MCF 10A (cell line): ENCODE measurements around the gene CP. TPM values are rescaled to one million over a fixed set of nuclear protein-coding genes. Genes with fewer than 3 reads are reported as not detected.

Experiments
- BruUV-seq: library from RNA; stranded (reverse); fragments of 400-500 nt; replicated peaks from 2 replicates; lab custom pipeline; 2021; lab: Mats Ljungman, UMichigan
- CTCF ChIA-PET: fragments of 300-600 bp; sonication (Branson Sonifier 250); formaldehyde crosslinking; extraction: SDS; loops from one replicate; lab custom pipeline; 2021; ENCODE audit warnings: antibody characterized with exemption, inconsistent platforms; lab: Yijun Ruan, JAX
- POLR2A ChIA-PET: fragments of 300-600, 350-650 bp; sonication (Branson Sonifier 250); formaldehyde crosslinking; extraction: SDS; loops from one replicate; lab custom pipeline; 2020; ENCODE audit warnings: antibody characterized with exemption, inconsistent platforms; lab: Yijun Ruan, JAX
- DNase-seq: peaks from one replicate; pipeline ENCODE4 v3.0.0-alpha.2; 2018; ENCODE audit not compliant: unreplicated experiment
- H3K27ac Mint-ChIP-seq: one replicate; pipeline ENCODE4 v1.8.0; 2022; ENCODE audit warnings: mild to moderate bottlenecking, low read depth, mixed read lengths; ENCODE audit not compliant: unreplicated experiment
- H3K27me3 Mint-ChIP-seq: one replicate; pipeline ENCODE4 v1.8.0; 2022; ENCODE audit warnings: mixed read lengths; ENCODE audit not compliant: insufficient read depth, unreplicated experiment
- H3K36me3 Mint-ChIP-seq: one replicate; pipeline ENCODE4 v1.8.0; 2022; ENCODE audit warnings: mild to moderate bottlenecking, moderate library complexity, mixed read lengths; ENCODE audit not compliant: insufficient read depth, unreplicated experiment
- H3K4me1 Mint-ChIP-seq: one replicate; pipeline ENCODE4 v1.8.0; 2022; ENCODE audit warnings: mixed read lengths; ENCODE audit not compliant: insufficient read depth, unreplicated experiment
- H3K4me3 Mint-ChIP-seq: one replicate; pipeline ENCODE4 v1.8.0; 2022; ENCODE audit warnings: mild to moderate bottlenecking, moderate library complexity, mixed read lengths; ENCODE audit not compliant: unreplicated experiment
- H3K9me3 Mint-ChIP-seq: one replicate; pipeline ENCODE4 v1.8.0; 2022; ENCODE audit warnings: mixed read lengths; ENCODE audit not compliant: unreplicated experiment
- CTCF ChIP-seq: fragments of 200-600 bp; IDR thresholded peaks from one replicate; pipeline ENCODE4 v1.8.0; 2022; ENCODE audit warnings: antibody characterized with exemption, mild to moderate bottlenecking; ENCODE audit not compliant: unreplicated experiment
- intact Hi-C: fragments of 100-400 bp; cut with micrococcal nuclease; formaldehyde crosslinking; loops from 2 replicates; pipeline ENCODE4 v1.14.1; 2022
- total RNA-seq: library from RNA; stranded (reverse); gene quantifications from 2 replicates; pipeline ENCODE4 v1.2.3, GENCODE V29; 2022

Gene CP
- total RNA-seq, 1 experiment from 2014 or later, result not detected

- intact Hi-C loops, result no loop called here
- Mint-ChIP-seq H3K9me3 (no peaks in the 10 kb centered on the region), H3K4me3 (no peak overlapping the region), H3K36me3 (no peaks in the 10 kb centered on the region), H3K27me3 (no peaks in the 10 kb centered on the region), H3K27ac (no peak overlapping the region), H3K4me1 (no peaks in the 10 kb centered on the region)
- no peak for DNase-seq
- ChIA-PET CTCF (interaction anchor here (0.5 kb wide), 1 partner anchor 1571 kb away, joined by 3 read pairs; no protein-coding TSS in a partner anchor), POLR2A (interaction anchor here (0.9 kb wide), 1 partner anchor 16 kb away, joined by 3 read pairs; no protein-coding TSS in a partner anchor)
- BruUV-seq, result no TSS peak
- no peak for TF ChIP-seq CTCF
Measured at GRCh38 chr3:149215515-149215914, 6.1 kb downstream of the CP start.

GRCh38 chr3:149214702-149215101 lies 6.9 kb downstream of the CP start:
- H3K36me3 Mint-ChIP-seq, result no peaks in the 10 kb centered on the region
- no peaks in the 10 kb centered on the region for H3K9me3 Mint-ChIP-seq
- intact Hi-C loops, result no loop called here
- no peak overlapping the region for H3K27ac Mint-ChIP-seq
- BruUV-seq, result no TSS peak
- ChIA-PET CTCF (no interaction called here), POLR2A (interaction anchor here (3.5 kb wide), 1 partner anchor 10 kb away, joined by 14 read pairs; no protein-coding TSS in a partner anchor)
- no peak for DNase-seq
- no peak overlapping the region for H3K4me3 Mint-ChIP-seq
- H3K27me3 Mint-ChIP-seq, result no peaks in the 10 kb centered on the region
- no peaks in the 10 kb centered on the region for H3K4me1 Mint-ChIP-seq
- TF ChIP-seq CTCF, result no peak

GRCh38 chr3:149212386-149212785 lies 9.2 kb downstream of the CP start:
- intact Hi-C loops, result no loop called here

GRCh38 chr3:149209431-149209830 lies 12.2 kb downstream of the CP start:
- H3K27ac Mint-ChIP-seq, result no peak overlapping the region

More at GRCh38 chr3:149212386-149212785, 9.2 kb downstream of the CP start:
- Mint-ChIP-seq H3K27ac (no peak overlapping the region), H3K36me3 (no peaks in the 10 kb centered on the region), H3K9me3 (no peaks in the 10 kb centered on the region), H3K4me1 (no peaks in the 10 kb centered on the region), H3K4me3 (no peak overlapping the region), H3K27me3 (no peaks in the 10 kb centered on the region)
- ChIA-PET CTCF (interaction anchor here (0.6 kb wide), 2 partner anchors 8 to 261 kb away, joined by 3 read pairs; no protein-coding TSS in a partner anchor), POLR2A (interaction anchor here (3.5 kb wide), 1 partner anchor 13 kb away, joined by 14 read pairs; no protein-coding TSS in a partner anchor)
- TF ChIP-seq CTCF, result no peak
- BruUV-seq, result no TSS peak
- no peak for DNase-seq

More at GRCh38 chr3:149209431-149209830, 12.2 kb downstream of the CP start:
- DNase-seq, result no peak
- H3K9me3 Mint-ChIP-seq, result no peaks in the 10 kb centered on the region
- ChIA-PET POLR2A (interaction anchor here (1.0 to 2.9 kb wide), 2 partner anchors 15 to 80 kb away, joined by 3 to 10 read pairs; partner anchors contain the start of gene HPS3), CTCF (no interaction called here)
- no peaks in the 10 kb centered on the region for H3K27me3 Mint-ChIP-seq
- TF ChIP-seq CTCF, result no peak
- no TSS peak for BruUV-seq
- intact Hi-C loops, result no loop called here
- H3K4me3 Mint-ChIP-seq, result no peak overlapping the region
- no peaks in the 10 kb centered on the region for H3K36me3 Mint-ChIP-seq
- H3K4me1 Mint-ChIP-seq, result no peaks in the 10 kb centered on the region
